ENCODE measurements around the gene ALDH1A1.
"Not testable (repeated sequence)": the region's sequence is repeated elsewhere in the genome, so short reads cannot be mapped to it uniquely, and the experiment has no call there.

ALDH1A1 gene

GRCh38 chr9:72888943-72889342 lies 63.9 kb downstream of the ALDH1A1 start:
- no peak for DNase-seq

- no peak for DNase-seq
Observed at GRCh38 chr9:72888067-72888466, 64.8 kb downstream of the ALDH1A1 start.

- DNase-seq = no peak
Observed at GRCh38 chr9:72886386-72886785, 66.5 kb downstream of the ALDH1A1 start.

- DNase-seq = no peak
Observed at GRCh38 chr9:72884508-72884907, 68.3 kb downstream of the ALDH1A1 start.

GRCh38 chr9:72883875-72884274 lies 69.0 kb downstream of the ALDH1A1 start:
- no peak for DNase-seq

- no peak for DNase-seq
Observed at GRCh38 chr9:72882117-72882775, 70.6 kb downstream of the ALDH1A1 start.

- no peak for DNase-seq
Observed at GRCh38 chr9:72880821-72881220, 72.0 kb downstream of the ALDH1A1 start.

GRCh38 chr9:72875221-72875620 lies 77.6 kb downstream of the ALDH1A1 start:
- no peak for DNase-seq

GRCh38 chr9:72874344-72874743 lies 78.5 kb downstream of the ALDH1A1 start:
- no peak for DNase-seq

GRCh38 chr9:72873456-72873855 lies 79.4 kb downstream of the ALDH1A1 start:
- no peak for DNase-seq

GRCh38 chr9:72872718-72873117 lies 80.1 kb downstream of the ALDH1A1 start:
- DNase-seq = no peak

GRCh38 chr9:72871685-72872084 lies 81.2 kb downstream of the ALDH1A1 start:
- no peak for DNase-seq

GRCh38 chr9:72864327-72864726 lies 88.5 kb downstream of the ALDH1A1 start:
- no peak for DNase-seq

GRCh38 chr9:72863456-72864094 lies 89.3 kb downstream of the ALDH1A1 start:
- DNase-seq = no peak

- DNase-seq = not testable (repeated sequence)
Observed at GRCh38 chr9:72862788-72863187, 90.1 kb downstream of the ALDH1A1 start.

- no peak for DNase-seq
Observed at GRCh38 chr9:72858089-72858912, 94.6 kb downstream of the ALDH1A1 start.

- DNase-seq = no peak
Observed at GRCh38 chr9:72857624-72857996, 95.2 kb downstream of the ALDH1A1 start.

- no peak for DNase-seq
Observed at GRCh38 chr9:72856972-72857623, 95.8 kb downstream of the ALDH1A1 start.

- no peak for DNase-seq
Observed at GRCh38 chr9:72855890-72856523, 96.8 kb downstream of the ALDH1A1 start.

GRCh38 chr9:72855321-72855720 lies 97.5 kb downstream of the ALDH1A1 start:
- DNase-seq = no peak
